Measurements from ENCODE around the gene HABP2.
A peak's percentile ranks its signal among the peaks of the same experiment; 100 is the strongest.

HABP2 gene

DNA sequence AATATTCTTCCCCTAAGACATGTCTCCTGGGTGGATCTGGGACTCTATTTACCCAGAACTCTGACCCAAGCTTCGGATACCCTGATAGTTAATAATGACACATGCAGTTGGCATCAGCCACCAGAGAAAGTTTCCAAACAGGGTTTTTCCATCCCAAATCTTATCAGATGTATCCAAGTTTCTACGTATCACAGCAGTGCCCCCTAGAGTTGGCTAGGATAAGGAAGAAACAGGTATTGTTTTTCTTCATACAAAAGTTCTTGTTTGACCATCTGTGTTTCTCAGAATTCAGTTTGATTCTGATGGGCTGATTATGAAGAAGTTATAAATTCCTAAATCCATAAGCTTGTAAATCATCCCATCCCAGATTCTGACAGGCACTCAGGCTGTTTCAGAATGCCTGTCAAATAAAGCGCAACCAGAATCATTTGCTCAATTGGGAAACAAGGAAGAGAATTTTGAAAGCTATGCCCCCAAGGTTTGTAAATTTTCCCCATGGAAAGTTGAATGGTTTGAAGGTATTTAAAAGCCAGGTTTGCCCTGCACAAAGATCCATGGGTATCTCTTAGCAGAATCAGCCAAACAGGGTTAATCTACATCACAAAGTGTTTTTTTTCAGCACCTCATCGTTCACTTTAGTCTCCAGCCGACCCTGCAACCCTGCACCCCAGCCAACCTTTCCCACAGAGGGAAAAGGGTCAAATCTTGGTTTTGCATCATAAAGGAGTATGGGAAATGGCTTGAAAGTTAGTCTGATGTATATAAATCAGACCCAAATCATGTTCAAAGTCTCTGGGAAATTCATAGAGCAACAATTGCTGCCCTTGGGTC is 63.6 kb downstream of the HABP2 start:
- Histone ChIP-seq H3K4me1 (ENCODE audit: insufficient read depth, low read length, severe bottlenecking) (no peaks in the 10 kb centered on the region), H3K9ac (ENCODE audit: low read length) (no peak overlapping the region), H4K20me1 (ENCODE audit: insufficient read depth, low read length) (no peaks in the 10 kb centered on the region), H3F3A (ENCODE audit: insufficient read depth, low read length) (no peaks in the 10 kb centered on the region), H3K4me3 (ENCODE audit: low read depth, low read length, poor library complexity, severe bottlenecking) (no peak overlapping the region), H3K27ac (ENCODE audit: low read depth, low read length, poor library complexity, severe bottlenecking) (no peak overlapping the region), H3K9me2 (ENCODE audit: low read depth, low read length) (no peaks in the 10 kb centered on the region), H3K27me3 (ENCODE audit: insufficient read depth, low read length) (peaks cover 8% of the 10 kb centered on the region; the same call in 1 of the 2 replicates), H3K79me2 (ENCODE audit: insufficient read depth, low read length) (no peaks in the 10 kb centered on the region), H3K4me2 (ENCODE audit: low read length) (no peak overlapping the region), H3K36me3 (ENCODE audit: insufficient read depth, low read length) (no peaks in the 10 kb centered on the region), H2AFZ (ENCODE audit: low read length) (no peak overlapping the region), H3K9me3 (ENCODE audit: low read length) (no peaks in the 10 kb centered on the region)
- TF ChIP-seq, protein P1, sequence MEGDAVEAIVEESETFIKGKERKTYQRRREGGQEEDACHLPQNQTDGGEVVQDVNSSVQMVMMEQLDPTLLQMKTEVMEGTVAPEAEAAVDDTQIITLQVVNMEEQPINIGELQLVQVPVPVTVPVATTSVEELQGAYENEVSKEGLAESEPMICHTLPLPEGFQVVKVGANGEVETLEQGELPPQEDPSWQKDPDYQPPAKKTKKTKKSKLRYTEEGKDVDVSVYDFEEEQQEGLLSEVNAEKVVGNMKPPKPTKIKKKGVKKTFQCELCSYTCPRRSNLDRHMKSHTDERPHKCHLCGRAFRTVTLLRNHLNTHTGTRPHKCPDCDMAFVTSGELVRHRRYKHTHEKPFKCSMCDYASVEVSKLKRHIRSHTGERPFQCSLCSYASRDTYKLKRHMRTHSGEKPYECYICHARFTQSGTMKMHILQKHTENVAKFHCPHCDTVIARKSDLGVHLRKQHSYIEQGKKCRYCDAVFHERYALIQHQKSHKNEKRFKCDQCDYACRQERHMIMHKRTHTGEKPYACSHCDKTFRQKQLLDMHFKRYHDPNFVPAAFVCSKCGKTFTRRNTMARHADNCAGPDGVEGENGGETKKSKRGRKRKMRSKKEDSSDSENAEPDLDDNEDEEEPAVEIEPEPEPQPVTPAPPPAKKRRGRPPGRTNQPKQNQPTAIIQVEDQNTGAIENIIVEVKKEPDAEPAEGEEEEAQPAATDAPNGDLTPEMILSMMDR (IDR thresholded peaks at IDR 0.05; ENCODE audit: low read length), result peak; percentile 59
- TF ChIP-seq EZH2 (IDR thresholded peaks at IDR 0.05; ENCODE audit: borderline replicate concordance, low read length), result no peak

DNA sequence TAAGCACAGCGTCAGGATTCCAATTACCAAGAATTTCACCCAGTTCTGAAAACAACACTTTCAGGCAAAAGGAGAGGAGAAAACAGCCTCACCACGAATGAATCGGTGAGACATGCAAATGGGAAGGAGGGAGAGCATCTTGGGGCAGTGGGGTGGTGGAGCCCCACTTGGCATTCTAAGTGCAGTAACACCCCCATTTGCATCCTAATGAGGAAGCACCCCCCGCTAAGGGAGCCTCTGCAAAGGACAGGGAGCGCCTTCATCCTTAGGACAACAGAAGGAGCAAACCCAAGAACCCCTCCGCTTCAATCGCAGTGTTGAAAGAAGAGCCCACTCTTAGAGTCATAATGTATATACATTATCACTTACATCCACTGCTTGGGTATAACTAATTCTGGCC is 64.2 kb downstream of the HABP2 start:
- Histone ChIP-seq H3F3A (ENCODE audit: insufficient read depth, low read length) (no peaks in the 10 kb centered on the region), H3K9me3 (ENCODE audit: low read length) (no peaks in the 10 kb centered on the region), H3K9me2 (ENCODE audit: low read depth, low read length) (no peaks in the 10 kb centered on the region), H4K20me1 (ENCODE audit: insufficient read depth, low read length) (no peaks in the 10 kb centered on the region), H3K4me3 (ENCODE audit: low read depth, low read length, poor library complexity, severe bottlenecking) (no peak overlapping the region), H3K9ac (ENCODE audit: low read length) (no peak overlapping the region), H3K79me2 (ENCODE audit: insufficient read depth, low read length) (no peaks in the 10 kb centered on the region), H3K4me2 (ENCODE audit: low read length) (no peak overlapping the region), H3K27ac (ENCODE audit: low read depth, low read length, poor library complexity, severe bottlenecking) (no peak overlapping the region), H3K36me3 (ENCODE audit: insufficient read depth, low read length) (no peaks in the 10 kb centered on the region), H3K27me3 (ENCODE audit: insufficient read depth, low read length) (peaks cover 8% of the 10 kb centered on the region; the same call in 1 of the 2 replicates), H3K4me1 (ENCODE audit: insufficient read depth, low read length, severe bottlenecking) (no peaks in the 10 kb centered on the region), H2AFZ (ENCODE audit: low read length) (no peak overlapping the region)
- TF ChIP-seq EZH2 (IDR thresholded peaks at IDR 0.05; ENCODE audit: borderline replicate concordance, low read length), result no peak
- TF ChIP-seq, protein P1 (IDR thresholded peaks at IDR 0.05; ENCODE audit: low read length), result no peak

DNA sequence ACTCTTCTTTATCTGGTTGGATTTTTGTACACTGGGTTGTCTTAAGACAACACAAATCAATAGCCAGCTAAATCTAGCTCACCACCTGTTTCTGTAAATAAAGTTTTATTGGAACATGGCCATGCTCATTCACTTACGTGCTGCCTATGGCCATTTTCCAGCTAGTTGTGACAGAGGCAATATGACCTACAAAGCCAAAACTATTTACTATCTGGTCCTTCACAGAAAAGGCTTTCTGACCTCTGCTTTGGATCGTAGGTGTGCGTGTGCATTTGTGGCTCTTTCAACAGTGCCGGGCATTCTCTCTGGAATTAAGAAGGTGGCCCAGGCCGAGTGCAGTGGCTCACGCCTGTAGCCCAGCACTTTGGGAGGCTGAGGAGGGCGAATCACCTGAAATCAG is 65.5 kb downstream of the HABP2 start:
- H3K9me2 ChIP-seq (ENCODE audit: low read depth, low read length), result no peaks in the 10 kb centered on the region
- peaks cover 8% of the 10 kb centered on the region; the same call in 1 of the 2 replicates for H3K27me3 ChIP-seq (ENCODE audit: insufficient read depth, low read length)
- no peaks in the 10 kb centered on the region for H3F3A ChIP-seq (ENCODE audit: insufficient read depth, low read length)
- H3K27ac ChIP-seq (ENCODE audit: low read depth, low read length, poor library complexity, severe bottlenecking), result no peak overlapping the region
- no peaks in the 10 kb centered on the region for H3K4me1 ChIP-seq (ENCODE audit: insufficient read depth, low read length, severe bottlenecking)
- H3K36me3 ChIP-seq (ENCODE audit: insufficient read depth, low read length), result no peaks in the 10 kb centered on the region
- no peak overlapping the region for H3K4me3 ChIP-seq (ENCODE audit: low read depth, low read length, poor library complexity, severe bottlenecking)
- no peaks in the 10 kb centered on the region for H4K20me1 ChIP-seq (ENCODE audit: insufficient read depth, low read length)
- H3K79me2 ChIP-seq (ENCODE audit: insufficient read depth, low read length), result no peaks in the 10 kb centered on the region
- H3K9me3 ChIP-seq (ENCODE audit: low read length), result no peaks in the 10 kb centered on the region
- H3K4me2 ChIP-seq (ENCODE audit: low read length), result no peak overlapping the region
- H3K9ac ChIP-seq (ENCODE audit: low read length), result no peak overlapping the region
- TF ChIP-seq, protein P1 (IDR thresholded peaks at IDR 0.05; ENCODE audit: low read length), result no peak
- TF ChIP-seq EZH2 (IDR thresholded peaks at IDR 0.05; ENCODE audit: borderline replicate concordance, low read length), result no peak
- H2AFZ ChIP-seq (ENCODE audit: low read length), result no peak overlapping the region
